DMS153 treated with DMSO at 0.1 percent for 48 hours (cell line): ENCODE data around the gene SEMA4D.

Experiments used
- DNase-seq: peaks from one replicate; lab custom pipeline; 2025; ENCODE audit not compliant: unreplicated experiment; lab: John Stamatoyannopoulos, UW

SEMA4D gene

DNA sequence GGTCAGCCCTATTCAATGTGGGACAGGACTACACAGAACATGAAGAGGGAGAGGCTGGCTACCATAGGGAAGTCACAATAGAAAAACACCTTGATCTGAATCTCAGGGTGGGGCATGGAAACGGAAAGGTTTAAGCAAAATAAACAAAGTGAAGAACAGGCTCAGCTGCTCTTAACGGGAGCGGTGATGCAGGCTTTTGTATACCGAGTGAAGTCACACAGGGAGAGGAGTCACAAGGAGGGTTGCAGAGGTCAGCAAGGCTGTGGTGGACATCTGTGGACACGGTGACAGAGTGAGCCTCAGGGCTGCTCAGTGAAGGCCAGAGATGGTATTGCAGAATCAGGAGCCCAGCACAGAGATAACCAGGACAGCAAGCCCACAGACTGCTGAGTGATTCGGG is 30.6 kb upstream of the SEMA4D start:
- DNase-seq: no peak

DNA sequence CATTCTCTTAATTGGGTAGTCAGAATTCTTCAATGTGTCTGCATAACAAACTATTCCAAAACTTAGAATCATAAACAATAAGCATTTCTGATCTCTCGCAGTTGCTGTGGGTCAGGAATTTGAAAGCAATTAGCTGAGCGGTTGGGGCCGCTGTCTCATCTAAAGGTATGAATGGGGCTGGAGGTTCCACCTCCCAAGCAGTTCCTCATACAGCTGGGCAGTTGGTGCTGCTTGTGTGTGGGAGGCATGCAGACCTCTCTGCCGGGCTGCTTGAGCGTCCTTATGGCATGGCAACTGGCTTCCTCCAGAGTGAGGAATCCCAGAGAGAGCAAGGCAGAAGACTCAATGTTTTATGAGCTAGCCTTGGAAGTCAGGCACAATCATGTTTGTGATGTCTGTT is 30.2 kb upstream of the SEMA4D start:
- DNase-seq: no peak

- DNase-seq: no peak
These were observed 29.2 kb upstream of the SEMA4D start for GRCh38 chr9:89527084-89527483.

- DNase-seq: no peak
These were observed 28.8 kb upstream of the SEMA4D start for GRCh38 chr9:89526667-89527066.

GRCh38 chr9:89525446-89526374 is 27.8 kb upstream of the SEMA4D start:
- no peak for DNase-seq

GRCh38 chr9:89524963-89525362 is 27.1 kb upstream of the SEMA4D start:
- DNase-seq: no peak

DNA sequence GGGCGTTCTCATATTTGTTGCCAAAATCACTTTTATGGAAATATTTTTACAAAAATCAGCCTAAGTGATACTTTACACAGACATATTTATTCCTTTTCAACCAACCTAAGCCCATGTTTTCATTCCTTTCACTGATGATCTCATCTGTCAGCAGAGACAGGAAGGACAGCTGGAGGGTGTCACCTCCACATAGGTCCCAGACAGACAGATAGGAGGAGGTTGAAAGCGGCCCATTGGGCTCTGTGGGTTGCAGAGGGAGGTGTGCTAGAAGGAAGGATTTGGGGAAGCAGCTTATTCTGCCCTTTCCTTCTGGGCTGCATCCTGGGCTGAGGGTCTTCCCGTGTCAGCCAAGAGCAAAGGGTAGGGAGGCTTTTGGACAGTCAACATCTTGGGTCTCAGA is 26.0 kb upstream of the SEMA4D start:
- no peak for DNase-seq

GRCh38 chr9:89522959-89523285 is 25.0 kb upstream of the SEMA4D start:
- no peak for DNase-seq

- no peak for DNase-seq
These were observed 24.5 kb upstream of the SEMA4D start for GRCh38 chr9:89522261-89522958.

DNA sequence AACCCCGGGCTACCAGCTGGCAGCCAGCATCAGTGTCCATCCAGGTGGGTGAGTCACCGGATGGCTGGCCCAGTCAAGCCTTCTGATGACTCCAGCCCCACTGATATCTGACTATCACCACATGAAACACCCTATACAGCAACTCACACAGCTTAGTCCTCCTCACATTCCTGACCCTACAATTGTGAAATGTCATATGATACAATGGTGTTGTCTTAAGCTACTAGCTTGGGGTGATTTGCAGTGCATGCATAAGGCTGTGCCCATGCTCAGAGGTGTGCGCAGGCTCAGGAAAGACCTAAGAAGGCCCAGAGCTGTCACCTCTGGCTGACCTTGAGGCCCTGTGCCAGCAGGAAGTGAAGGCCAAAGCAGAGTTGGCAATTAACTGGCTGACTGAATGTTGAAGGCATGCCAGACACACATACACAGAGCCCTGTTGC is 21.5 kb upstream of the SEMA4D start:
- no peak for DNase-seq

- no peak for DNase-seq
These were observed 20.8 kb upstream of the SEMA4D start for GRCh38 chr9:89518466-89519365.

GRCh38 chr9:89515416-89515815 is 17.5 kb upstream of the SEMA4D start:
- DNase-seq: no peak

DNA sequence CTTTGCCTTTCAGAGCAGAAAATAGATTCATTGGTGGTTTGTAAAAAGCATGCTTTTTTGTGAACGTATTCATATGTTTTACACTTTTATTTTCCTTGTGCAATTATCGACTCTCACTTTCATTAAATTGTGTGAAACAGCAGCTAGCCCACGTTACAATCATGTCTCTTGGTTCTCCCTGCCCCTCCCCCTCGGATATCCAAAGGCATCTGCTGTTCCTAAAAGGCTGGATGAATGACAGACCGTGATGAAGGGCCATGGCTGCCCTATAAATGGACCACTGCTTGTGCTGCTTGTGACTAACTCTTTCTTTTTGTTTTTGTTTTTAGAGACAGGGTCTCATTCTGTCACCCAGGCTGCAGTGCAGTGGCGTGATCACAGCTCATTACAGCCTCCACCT is 17.0 kb upstream of the SEMA4D start:
- no peak for DNase-seq

- DNase-seq: no peak
These were observed 16.4 kb upstream of the SEMA4D start for GRCh38 chr9:89514337-89514736.

- DNase-seq: no peak
These were observed 15.9 kb upstream of the SEMA4D start for GRCh38 chr9:89513837-89514236.

GRCh38 chr9:89512382-89512781 is 14.5 kb upstream of the SEMA4D start:
- DNase-seq: no peak

- no peak for DNase-seq
These were observed 11.2 kb upstream of the SEMA4D start for GRCh38 chr9:89508951-89509615.

GRCh38 chr9:89505911-89506310 is 8.0 kb upstream of the SEMA4D start:
- peak; percentile 57 for DNase-seq

- no peak for DNase-seq
These were observed 7.1 kb upstream of the SEMA4D start for GRCh38 chr9:89505048-89505447.

- DNase-seq: no peak
These were observed 4.8 kb upstream of the SEMA4D start for GRCh38 chr9:89502671-89503070.

- no peak for DNase-seq
These were observed 4.2 kb upstream of the SEMA4D start for GRCh38 chr9:89502038-89502601.
